ENCODE results near the gene SLCO3A1.

Gene SLCO3A1

GRCh38 chr15:91966194-91966552 lies 112.7 kb downstream of the SLCO3A1 start:
- no peak for DNase-seq (ENCODE audit: low spot score)

- no peak for DNase-seq (ENCODE audit: low spot score)
Measured at GRCh38 chr15:91967935-91968606, 114.6 kb downstream of the SLCO3A1 start.

- no peak for DNase-seq (ENCODE audit: low spot score)
Measured at GRCh38 chr15:91968610-91969009, 115.1 kb downstream of the SLCO3A1 start.

- no peak for DNase-seq (ENCODE audit: low spot score)
Measured at GRCh38 chr15:91970142-91970541, 116.6 kb downstream of the SLCO3A1 start.

- DNase-seq (ENCODE audit: low spot score), result no peak
Measured at GRCh38 chr15:91973481-91973880, 120.0 kb downstream of the SLCO3A1 start.

GRCh38 chr15:91974321-91974720 lies 120.8 kb downstream of the SLCO3A1 start:
- no peak for DNase-seq (ENCODE audit: low spot score)

DNA sequence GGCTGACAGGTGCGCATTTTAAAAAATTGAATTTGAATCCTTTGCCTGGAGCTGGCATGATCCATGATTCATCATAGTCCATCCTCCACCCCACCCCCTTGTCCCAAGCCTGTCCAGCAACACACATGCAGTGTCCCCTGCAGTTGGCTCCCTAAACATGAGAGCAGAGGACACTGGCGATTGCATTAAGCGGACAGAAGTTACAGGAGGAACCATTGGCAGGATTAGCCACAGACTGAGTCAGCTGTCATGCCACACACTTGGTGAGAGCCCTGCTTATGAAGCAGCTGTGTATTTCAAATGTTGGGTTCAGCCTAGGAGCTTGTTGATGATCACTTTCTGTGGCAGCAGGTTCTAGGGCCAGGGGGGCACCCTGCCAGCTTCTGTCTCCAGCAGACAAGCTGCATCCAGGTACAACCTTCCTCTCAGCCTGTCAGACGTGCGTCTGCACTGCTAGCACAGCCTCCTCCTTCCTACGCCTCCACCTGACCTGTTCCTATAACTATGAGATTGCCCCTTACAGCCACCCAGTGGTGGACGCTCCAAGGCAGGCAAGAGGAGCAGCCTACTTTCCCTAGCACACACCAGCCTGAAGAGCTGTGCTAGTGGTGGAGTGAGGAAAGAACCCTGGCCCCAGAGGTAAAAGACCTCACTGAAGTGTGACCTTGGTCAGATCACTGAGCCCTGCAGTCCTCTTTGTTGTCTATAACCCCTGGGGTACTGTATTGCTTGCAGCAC lies 121.9 kb downstream of the SLCO3A1 start:
- no peak for DNase-seq (ENCODE audit: low spot score)

DNA sequence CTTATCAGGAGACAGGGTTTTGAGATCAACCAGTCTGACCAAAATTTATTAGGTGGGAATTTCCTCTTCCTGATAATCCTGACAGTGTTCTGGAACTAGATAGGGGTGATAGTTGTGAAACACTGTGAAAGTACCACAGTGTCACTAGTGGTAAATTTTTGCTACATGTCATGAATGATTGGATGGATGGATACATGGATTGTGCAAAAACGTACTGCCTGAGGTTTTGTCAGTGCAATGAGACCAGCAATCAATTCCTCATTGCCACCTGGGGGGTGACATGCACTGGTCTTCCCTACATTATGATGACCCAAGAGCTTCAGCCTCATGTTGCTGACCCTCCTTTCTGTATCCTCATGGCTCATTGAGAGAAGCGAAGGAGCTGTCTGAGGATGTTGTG lies 123.5 kb downstream of the SLCO3A1 start:
- DNase-seq (ENCODE audit: low spot score), result no peak

DNA sequence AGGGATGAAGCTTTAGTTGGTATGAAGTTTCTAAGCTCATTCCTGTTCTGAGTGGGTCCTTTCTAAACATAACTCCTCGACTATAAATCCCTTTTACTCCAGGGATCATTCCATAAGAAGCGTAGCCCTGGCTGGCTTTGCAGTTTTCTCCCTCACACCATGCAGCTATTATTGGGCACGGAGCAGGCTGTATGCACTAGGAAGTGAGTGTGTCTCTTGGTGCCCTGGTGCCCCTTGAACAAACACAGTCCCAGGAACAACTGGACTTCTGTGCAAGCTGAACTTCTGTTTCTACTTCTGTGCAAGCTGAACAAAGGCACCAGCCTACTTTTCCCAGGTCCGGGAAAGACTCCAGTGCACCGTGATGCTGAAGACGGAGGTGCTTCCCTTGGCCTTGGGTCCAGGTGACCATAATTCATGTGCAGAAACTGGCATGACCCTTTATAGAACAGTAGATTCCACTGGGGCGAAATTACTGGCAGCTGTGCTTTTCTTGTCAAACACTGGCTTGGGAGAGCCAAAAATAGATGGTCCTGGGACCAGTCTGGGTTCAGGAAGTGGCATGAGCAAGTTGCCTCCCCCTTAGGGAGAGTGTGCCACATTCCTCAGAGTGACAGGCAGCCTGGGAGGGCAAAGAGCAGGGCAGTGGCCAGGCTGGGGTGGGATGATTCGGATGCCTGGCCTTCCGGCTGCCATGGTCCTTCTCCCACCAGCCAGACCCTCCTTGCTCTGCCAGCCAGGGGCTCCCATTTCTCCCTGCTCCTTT lies 127.2 kb downstream of the SLCO3A1 start:
- DNase-seq (ENCODE audit: low spot score), result no peak

GRCh38 chr15:91981821-91982800 lies 128.6 kb downstream of the SLCO3A1 start:
- no peak for DNase-seq (ENCODE audit: low spot score)

DNA sequence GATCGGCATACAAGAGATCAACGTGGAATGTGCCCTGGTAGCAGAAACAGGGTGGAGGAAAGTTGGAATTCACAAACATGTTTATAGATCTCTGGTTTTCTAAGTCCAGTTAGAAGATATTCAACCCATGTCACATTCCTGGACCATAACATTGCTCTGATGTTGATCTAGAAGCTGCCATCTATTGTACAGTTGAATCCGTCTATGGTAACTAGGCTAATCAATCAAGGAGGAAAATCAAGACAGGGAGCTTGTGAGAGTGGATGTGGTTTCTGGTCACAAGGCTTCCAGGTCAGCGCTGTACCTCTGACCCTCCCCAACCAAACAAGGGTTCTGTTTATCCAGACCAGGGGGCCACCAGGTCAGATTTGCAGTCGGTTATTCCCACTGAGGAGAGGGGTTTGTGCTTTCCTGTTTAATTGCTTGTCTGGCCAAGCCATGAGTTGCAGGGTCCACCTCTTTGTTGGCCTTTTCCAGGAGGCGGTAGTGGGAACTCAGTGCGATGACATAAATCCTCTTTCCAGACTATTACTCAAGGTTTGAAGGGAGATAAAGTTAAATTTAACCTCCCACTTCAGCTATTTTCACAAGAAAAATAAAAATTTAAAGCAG lies 130.3 kb downstream of the SLCO3A1 start:
- DNase-seq (ENCODE audit: low spot score), result no peak

DNA sequence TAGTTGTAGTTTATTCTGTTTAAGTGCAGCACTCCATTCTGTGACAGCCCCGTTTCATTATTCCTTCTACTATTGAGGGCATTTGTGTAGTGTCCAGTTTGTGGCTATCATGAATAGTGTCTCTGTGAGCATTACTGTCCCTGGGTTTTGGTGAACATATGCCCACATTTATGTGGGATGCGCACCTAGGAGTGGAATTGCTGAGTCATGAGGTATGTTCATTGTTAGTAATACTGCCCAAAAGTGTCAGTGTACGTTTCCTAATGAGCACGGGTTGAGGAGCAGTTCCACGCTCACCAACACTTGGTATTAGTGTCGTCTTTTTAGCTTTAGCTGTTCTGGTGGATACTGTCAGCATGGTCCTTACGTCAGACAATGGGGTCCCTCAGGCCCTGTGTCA lies 131.8 kb downstream of the SLCO3A1 start:
- DNase-seq (ENCODE audit: low spot score), result no peak

- DNase-seq (ENCODE audit: low spot score), result no peak
Measured at GRCh38 chr15:91988071-91988470, 134.6 kb downstream of the SLCO3A1 start.

GRCh38 chr15:91988655-91989054 lies 135.1 kb downstream of the SLCO3A1 start:
- DNase-seq (ENCODE audit: low spot score), result no peak

DNA sequence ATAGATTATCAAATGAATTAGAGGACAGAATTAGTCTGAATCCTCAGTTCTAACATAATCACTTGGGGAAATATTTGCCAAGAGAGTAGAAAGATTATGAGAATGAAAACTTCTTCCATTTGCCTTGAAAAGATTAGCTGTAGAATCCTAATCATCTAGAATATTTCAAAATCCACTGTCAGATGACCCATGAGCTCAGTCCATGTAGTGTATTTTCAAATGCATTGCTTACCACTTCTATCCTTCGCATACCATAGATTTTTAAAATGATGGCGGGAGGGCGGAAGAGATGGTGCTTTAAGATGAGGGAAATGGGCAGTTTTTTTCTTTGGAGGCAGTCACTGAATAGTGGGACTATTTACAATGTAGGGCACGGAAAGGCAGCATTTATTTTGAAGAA lies 136.3 kb downstream of the SLCO3A1 start:
- no peak for DNase-seq (ENCODE audit: low spot score)

DNA sequence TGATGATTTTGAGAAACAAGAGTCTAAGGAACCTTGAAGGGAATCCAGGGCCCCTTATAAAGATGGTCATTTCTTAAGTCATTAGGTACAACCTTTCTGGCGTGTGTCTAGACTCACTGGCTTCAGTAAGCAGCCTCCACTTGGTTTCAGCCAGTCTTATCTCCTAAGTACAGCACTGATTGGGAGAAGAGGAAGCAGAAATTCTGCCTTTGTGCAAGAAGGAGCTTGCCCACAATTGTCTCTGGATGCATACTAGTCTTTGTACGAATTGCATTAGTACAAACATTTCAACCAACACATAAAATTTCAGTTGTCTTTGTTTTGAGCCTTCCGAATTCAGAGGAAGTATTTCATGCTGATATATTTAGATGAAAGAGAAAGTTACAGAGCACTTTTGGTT lies 139.4 kb downstream of the SLCO3A1 start:
- DNase-seq (ENCODE audit: low spot score), result no peak

DNA sequence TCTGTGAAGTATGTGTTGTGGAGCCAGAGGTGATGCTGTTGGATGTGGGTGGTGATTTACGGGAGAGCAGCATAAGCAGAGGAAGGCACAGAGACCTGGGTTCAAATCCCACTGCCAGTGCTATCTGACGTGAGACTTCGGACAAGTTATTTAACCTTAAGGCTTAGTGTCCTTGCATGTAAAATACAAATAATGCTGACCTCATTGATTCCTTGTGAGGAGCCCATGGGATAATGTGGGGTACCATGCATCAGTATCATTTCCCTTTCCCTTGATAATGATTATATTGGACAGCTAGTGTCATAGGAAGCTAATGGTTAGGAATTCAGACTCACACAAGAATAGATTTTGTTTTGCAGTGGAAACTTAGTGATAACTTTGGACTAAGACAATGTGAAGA lies 141.6 kb downstream of the SLCO3A1 start:
- no peak for DNase-seq (ENCODE audit: low spot score)

GRCh38 chr15:91997163-91997562 lies 143.7 kb downstream of the SLCO3A1 start:
- no peak for DNase-seq (ENCODE audit: low spot score)

DNA sequence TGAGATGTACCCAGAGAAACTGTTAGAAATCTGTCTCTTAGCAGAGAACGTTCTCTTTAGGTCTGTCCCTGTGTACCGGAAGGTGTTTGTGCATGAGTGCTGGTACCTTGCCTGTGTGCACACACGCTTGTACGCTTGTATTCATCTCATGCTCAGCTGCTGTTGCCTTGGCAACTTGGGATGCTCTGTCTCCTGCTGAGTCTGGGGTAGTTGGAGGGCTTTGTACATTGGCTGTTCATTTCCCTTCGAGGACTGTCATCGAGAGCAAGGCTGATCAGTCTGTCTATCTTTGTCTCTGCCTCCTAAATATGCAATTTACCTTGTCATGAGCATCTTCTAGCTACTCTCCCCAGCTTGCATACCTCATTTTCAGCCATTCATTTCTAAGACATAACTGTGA lies 147.2 kb downstream of the SLCO3A1 start:
- no peak for DNase-seq (ENCODE audit: low spot score)

DNA sequence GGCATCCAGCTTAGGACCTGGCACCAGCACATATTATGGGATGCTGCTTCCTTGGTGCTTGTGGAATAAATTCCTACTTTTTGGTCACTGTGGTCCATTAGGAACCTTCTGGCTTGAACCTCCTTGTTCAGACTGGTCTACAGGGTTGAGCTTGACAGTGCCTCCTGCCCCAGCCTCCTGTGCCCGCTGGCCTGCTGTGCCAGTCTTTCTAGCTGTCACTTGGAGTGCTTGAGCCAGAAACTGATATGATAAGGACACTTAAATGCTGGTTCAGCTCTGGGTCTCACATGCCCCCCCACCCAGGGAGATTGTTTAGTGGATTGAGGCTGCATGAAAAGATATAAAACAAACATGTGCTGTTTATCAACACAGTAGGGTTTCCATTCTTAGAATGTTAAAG lies 147.8 kb downstream of the SLCO3A1 start:
- no peak for DNase-seq (ENCODE audit: low spot score)

- no peak for DNase-seq (ENCODE audit: low spot score)
Measured at GRCh38 chr15:92002666-92003065, 149.2 kb downstream of the SLCO3A1 start.

Data from HuH-7 (cell line).